Measurements from ENCODE around the gene ANK3. TPM values are rescaled to one million over a fixed set of nuclear protein-coding genes. Genes with fewer than 3 reads are reported as not detected.

The ANK3 gene
- total RNA-seq, 2 donors from 2014 or later: 46.0 to 47.8 TPM

GRCh38 chr10:60305380-60305892 is 84.2 kb downstream of the ANK3 start:
- Histone ChIP-seq H3K27ac (no peak overlapping the region), H3K9me3 (no peaks in the 10 kb centered on the region), H3K4me1 (replicated peaks) (no peaks in the 10 kb centered on the region), H3K36me3 (no peaks in the 10 kb centered on the region), H3K27me3 (replicated peaks; ENCODE audit: insufficient read depth) (no peaks in the 10 kb centered on the region), H3K4me3 (no peak overlapping the region)
- 58% methylated on average over 5 of the region's 5 CpGs for WGBS
- no peak for DNase-seq (ENCODE audit: low spot score)
- intact Hi-C loops (cut with DNase I): no loop called here
- TF ChIP-seq POLR2A (IDR thresholded peaks at IDR 0.05) (no peak), POLR2AphosphoS5 (IDR thresholded peaks at IDR 0.05) (no peak), CTCF (IDR thresholded peaks at IDR 0.05) (no peak)

DNA sequence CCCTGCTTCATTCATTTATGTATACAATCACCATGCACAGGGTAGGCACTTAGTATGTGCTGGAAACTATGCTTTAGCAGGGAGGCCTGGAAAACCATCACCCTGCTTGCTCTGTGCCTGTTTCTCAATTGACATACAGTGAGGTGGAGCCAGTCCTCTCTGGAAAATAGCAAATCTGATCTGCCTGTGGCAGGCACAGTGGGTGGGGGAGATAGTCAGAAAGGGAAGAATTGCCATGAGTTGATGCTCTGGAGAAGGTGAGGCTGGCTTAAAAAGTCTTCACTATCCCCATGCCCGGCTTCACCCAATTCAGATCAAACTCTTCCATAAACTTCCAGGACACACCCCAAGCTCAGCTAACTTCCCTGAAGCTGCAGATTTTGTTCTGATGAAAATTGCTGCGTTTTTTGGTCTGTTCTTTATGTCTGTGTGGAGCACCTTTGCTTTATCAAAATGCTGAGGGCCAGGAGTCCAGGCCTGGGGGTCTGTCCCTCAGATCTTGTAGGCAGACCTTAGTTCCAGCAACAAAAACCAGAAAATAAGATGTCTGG is 84.8 kb downstream of the ANK3 start:
- no peaks in the 10 kb centered on the region for H3K36me3 ChIP-seq
- intact Hi-C loops (cut with DNase I): no loop called here
- H3K27me3 ChIP-seq (replicated peaks; ENCODE audit: insufficient read depth): no peaks in the 10 kb centered on the region
- no peaks in the 10 kb centered on the region for H3K9me3 ChIP-seq
- TF ChIP-seq POLR2A (IDR thresholded peaks at IDR 0.05) (no peak), POLR2AphosphoS5 (IDR thresholded peaks at IDR 0.05) (no peak), CTCF (IDR thresholded peaks at IDR 0.05) (no peak)
- no peak overlapping the region for H3K4me3 ChIP-seq
- no peaks in the 10 kb centered on the region for H3K4me1 ChIP-seq (replicated peaks)
- no peak for DNase-seq (ENCODE audit: low spot score)
- no peak overlapping the region for H3K27ac ChIP-seq
- 73% methylated on average over 2 of the region's 2 CpGs for whole genome bisulfite sequencing

- intact Hi-C loops (cut with DNase I): no loop called here
- 84% methylated on average over 1 of the region's 1 CpG for WGBS
- no peak for TF ChIP-seq CTCF (IDR thresholded peaks at IDR 0.05)
- TF ChIP-seq POLR2A (IDR thresholded peaks at IDR 0.05): no peak
Observed at GRCh38 chr10:60303778-60304177, 85.9 kb downstream of the ANK3 start.

DNA sequence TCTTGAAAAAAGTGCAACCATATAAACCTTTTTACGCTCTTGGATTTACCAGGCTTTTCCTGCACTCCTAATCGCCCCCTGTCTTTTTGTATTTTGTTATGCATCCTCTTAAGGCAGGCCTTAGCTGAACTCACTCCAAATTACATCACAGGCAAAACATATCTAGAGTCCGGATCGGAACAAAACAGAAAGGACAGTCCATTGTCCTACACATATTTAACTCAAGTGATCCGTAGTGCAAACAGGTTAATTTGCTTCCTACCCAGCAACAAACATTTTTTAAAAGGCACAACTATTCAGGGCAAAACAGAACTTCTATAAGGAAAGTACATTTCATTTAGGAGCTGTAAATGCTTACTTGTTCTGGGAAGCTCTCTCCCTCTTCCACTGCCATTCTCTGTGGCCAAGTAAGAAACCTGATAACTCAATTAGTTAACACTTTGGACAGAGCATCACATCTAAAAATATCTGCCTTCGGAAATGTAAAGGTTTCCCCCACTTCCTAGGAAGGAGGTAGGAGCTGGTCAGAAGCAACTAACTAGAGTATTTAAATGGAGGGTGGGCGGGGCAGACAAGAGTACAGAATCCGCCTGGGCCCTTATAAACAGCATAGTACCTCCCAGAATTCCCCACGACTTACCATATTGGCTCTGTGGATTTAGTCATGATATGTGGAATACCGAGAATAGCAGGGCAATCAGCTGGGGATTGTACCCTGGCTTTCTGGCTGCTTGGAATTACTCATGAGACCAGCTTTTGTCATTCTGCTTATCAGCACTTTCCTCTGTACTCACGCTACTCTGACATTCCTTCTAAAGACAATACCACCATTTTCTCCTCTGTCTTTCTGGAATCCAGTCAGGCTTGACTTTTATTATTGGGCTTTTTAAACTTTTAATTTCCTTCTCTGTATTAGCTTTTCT is 89.5 kb downstream of the ANK3 start:
- Histone ChIP-seq H3K36me3 (no peaks in the 10 kb centered on the region), H3K27ac (no peak overlapping the region), H3K27me3 (replicated peaks; ENCODE audit: insufficient read depth) (no peaks in the 10 kb centered on the region), H3K9me3 (no peaks in the 10 kb centered on the region), H3K4me1 (replicated peaks) (no peaks in the 10 kb centered on the region), H3K4me3 (no peak overlapping the region)
- DNase-seq (ENCODE audit: low spot score): no peak
- intact Hi-C loops (cut with DNase I): no loop called here
- TF ChIP-seq CTCF (IDR thresholded peaks at IDR 0.05) (no peak), POLR2AphosphoS5 (IDR thresholded peaks at IDR 0.05) (no peak), POLR2A (IDR thresholded peaks at IDR 0.05) (no peak)
- 59% methylated on average over 11 of the region's 11 CpGs for WGBS

More at GRCh38 chr10:60303778-60304177, 85.9 kb downstream of the ANK3 start:
- DNase-seq (ENCODE audit: low spot score): no peak
- Histone ChIP-seq H3K27ac (no peak overlapping the region), H3K36me3 (no peaks in the 10 kb centered on the region), H3K4me1 (replicated peaks) (no peaks in the 10 kb centered on the region), H3K9me3 (no peaks in the 10 kb centered on the region), H3K27me3 (replicated peaks; ENCODE audit: insufficient read depth) (no peaks in the 10 kb centered on the region), H3K4me3 (no peak overlapping the region)
